ENCODE results near the gene TSBP1. TPM values are rescaled to one million over a fixed set of nuclear protein-coding genes. Genes with fewer than 3 reads are reported as not detected.
"Not testable (repeated sequence)": the region's sequence is repeated elsewhere in the genome, so short reads cannot be mapped to it uniquely, and the experiment has no call there.

Gene TSBP1
- total and polyA plus RNA-seq, 4 experiments from 2014 or later = not detected

DNA sequence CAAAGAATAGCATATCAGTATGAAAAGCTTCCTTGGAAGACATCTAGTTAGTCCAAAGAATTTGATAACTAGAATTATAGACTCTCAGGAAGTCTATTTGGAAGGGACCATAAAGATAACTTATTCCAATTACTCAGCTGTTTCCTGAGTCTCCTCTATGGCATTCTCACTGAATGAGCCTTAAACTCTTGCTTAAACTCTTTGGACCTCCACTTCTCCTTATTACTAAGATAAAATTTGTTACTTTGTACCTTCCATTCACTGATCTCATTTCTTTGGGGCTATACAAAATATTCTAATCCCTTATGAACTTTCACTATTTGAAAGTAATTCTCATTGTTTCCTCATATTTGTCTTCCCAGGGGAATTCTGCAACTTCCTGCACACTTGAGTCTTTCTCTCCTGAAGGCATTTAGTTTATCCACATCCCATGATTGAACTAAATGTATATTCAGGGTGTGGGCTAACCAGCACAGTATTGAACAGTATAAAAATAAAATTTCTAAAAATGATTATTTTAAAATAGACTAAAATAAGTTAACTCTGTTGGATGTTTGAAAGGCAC lies 80.7 kb downstream of the TSBP1 start:
- POLR2A ChIA-PET (ENCODE audit: partially characterized antibody) = no interaction called here
- Mint-ChIP-seq H3K4me1 (no peaks in the 10 kb centered on the region), H3K4me3 (no peak overlapping the region), H3K36me3 (no peaks in the 10 kb centered on the region), H3K27me3 (peaks cover 28 to 33% of the 10 kb centered on the region in 2 donors), H3K9me3 (no peaks in the 10 kb centered on the region), H3K27ac (no peak overlapping the region)
- no peaks in the 10 kb centered on the region for H3K36me3 ChIP-seq (ENCODE audit: insufficient read depth, low read length)
- intact Hi-C loops (cut with micrococcal nuclease) = no loop called here
- H3K27ac ChIP-seq (ENCODE audit: low read depth, low read length) = no peak overlapping the region
- H3K27me3 ChIP-seq (ENCODE audit: insufficient read depth, low read length) = no peaks in the 10 kb centered on the region
- no peaks in the 10 kb centered on the region for H3K9me3 ChIP-seq (ENCODE audit: control insufficient read depth in 1 of 2, low read length in 2 of 2)
- H3K4me3 ChIP-seq (ENCODE audit: low read length in 2 of 2) = no peak overlapping the region
- CTCF ChIA-PET (ENCODE audit: partially characterized antibody) = no interaction called here
- H3K4me1 ChIP-seq (ENCODE audit: insufficient read depth, low read length) = no peaks in the 10 kb centered on the region
- no peak for DNase-seq

DNA sequence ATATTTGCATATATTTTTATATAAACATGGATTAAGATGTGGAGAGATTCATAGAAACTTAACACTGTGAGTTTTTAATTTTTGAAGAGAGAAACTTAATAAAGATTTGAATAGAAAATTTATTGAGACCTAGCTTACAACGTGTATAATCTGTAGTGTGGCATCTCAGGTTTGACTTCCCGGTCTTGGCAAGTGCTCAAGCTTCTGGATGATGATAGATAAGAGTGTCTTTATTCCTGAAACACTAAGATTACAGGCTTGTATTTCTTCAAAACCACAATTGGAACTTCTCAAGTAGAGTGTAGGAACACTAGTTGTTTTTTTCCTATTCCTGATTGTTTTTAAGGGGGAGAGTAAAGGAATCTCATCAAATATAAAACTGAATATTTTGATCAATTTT lies 83.3 kb downstream of the TSBP1 start:
- H3K4me3 ChIP-seq (ENCODE audit: low read length in 2 of 2) = no peak overlapping the region
- H3K27me3 Mint-ChIP-seq = peaks cover 21 to 27% of the 10 kb centered on the region in 2 donors
- no peaks in the 10 kb centered on the region for H3K4me1 ChIP-seq (ENCODE audit: insufficient read depth, low read length)
- intact Hi-C loops (cut with micrococcal nuclease) = no loop called here
- no peaks in the 10 kb centered on the region for H3K36me3 Mint-ChIP-seq
- POLR2A ChIA-PET (ENCODE audit: partially characterized antibody) = no interaction called here
- no peak overlapping the region for H3K27ac Mint-ChIP-seq
- H3K36me3 ChIP-seq (ENCODE audit: insufficient read depth, low read length) = no peaks in the 10 kb centered on the region
- peaks cover 0 to 1% (median 0%) of the 10 kb centered on the region in 4 donors for H3K4me1 Mint-ChIP-seq
- H3K27me3 ChIP-seq (ENCODE audit: insufficient read depth, low read length) = no peaks in the 10 kb centered on the region
- no peaks in the 10 kb centered on the region for H3K9me3 Mint-ChIP-seq
- no peak overlapping the region for H3K27ac ChIP-seq (ENCODE audit: low read depth, low read length)
- H3K9me3 ChIP-seq (ENCODE audit: control insufficient read depth in 1 of 2, low read length in 2 of 2) = no peaks in the 10 kb centered on the region
- no peak overlapping the region for H3K4me3 Mint-ChIP-seq
- CTCF ChIA-PET (ENCODE audit: partially characterized antibody) = no interaction called here
- DNase-seq = no peak

DNA sequence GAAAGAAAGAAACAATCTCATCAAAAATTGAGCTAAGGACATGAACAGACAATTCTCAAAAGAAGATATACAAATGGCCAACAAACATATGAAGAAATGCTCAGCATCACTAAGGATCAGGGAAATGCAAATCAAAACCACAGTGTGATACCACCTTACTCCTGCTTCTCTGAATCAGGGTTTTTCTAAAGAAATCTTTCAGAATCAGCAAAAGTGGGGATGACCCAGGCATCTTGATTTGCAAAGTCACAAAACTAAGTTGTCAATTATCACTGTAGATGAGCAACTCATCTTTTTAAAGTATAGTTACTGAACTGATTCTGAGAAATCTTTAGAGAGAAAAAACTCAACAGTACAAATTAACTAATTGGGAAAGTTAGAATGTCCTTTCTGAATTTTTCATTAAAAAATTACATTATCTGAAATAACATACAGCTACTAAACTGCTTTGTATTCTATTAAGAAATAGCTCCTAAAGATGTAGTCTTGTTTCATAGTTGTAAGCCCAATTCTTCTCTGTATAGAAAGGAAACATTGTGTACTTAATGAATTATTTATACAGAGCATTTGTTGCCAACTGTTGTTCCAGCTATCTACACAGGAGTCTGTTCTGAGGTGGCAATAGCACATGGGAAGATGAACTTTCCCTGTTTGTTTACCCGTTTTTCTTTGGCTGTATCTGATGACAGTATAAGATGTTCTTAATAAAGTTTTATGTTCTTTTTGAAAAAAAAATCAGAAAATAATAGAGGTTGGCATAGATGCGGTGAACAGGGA lies 97.7 kb downstream of the TSBP1 start:
- Mint-ChIP-seq H3K27me3 (peaks cover 14 to 22% of the 10 kb centered on the region in 2 donors), H3K4me1 (peaks cover 9 to 14% (median 12%) of the 10 kb centered on the region in 4 donors)
- H3K4me3 ChIP-seq (ENCODE audit: low read length in 2 of 2); DNase-seq; H3K36me3 ChIP-seq (ENCODE audit: insufficient read depth, low read length); H3K36me3 Mint-ChIP-seq; CTCF ChIA-PET (ENCODE audit: partially characterized antibody); H3K27ac ChIP-seq (ENCODE audit: low read depth, low read length); H3K9me3 Mint-ChIP-seq; H3K4me3 Mint-ChIP-seq; H3K27me3 ChIP-seq (ENCODE audit: insufficient read depth, low read length); H3K9me3 ChIP-seq (ENCODE audit: control insufficient read depth in 1 of 2, low read length in 2 of 2); H3K27ac Mint-ChIP-seq; POLR2A ChIA-PET (ENCODE audit: partially characterized antibody); intact Hi-C loops (cut with micrococcal nuclease): not testable (repeated sequence)
- H3K4me1 ChIP-seq (ENCODE audit: insufficient read depth, low read length) = peaks cover 13% of the 10 kb centered on the region

DNA sequence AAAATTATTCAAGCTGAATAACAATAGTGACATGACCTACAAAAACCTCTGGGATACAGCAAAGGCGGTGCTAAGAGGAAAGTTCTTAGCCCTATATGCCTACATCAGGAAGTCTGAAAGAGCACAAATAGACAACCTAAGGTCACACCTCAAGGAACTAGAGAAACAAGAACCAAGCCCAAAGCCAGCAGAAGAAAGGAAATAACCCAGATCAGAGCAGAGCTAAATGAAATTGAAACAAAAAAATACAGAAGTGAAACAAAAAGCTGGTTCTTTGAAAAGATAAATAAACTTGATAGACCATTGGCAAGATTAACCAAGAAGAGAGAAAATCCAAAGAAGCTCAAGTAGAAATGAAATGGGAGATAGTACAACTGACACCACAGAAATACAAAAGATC lies 100.3 kb downstream of the TSBP1 start:
- H3K9me3 ChIP-seq (ENCODE audit: control insufficient read depth in 1 of 2, low read length in 2 of 2) = no peaks in the 10 kb centered on the region
- peaks cover 11 to 14% of the 10 kb centered on the region in 2 donors for H3K27me3 Mint-ChIP-seq
- ChIA-PET CTCF (ENCODE audit: partially characterized antibody) (interaction anchor here (0.7 to 1.4 kb wide), 2 partner anchors 16 to 26 kb away, joined by 3 to 6 read pairs; no protein-coding TSS in a partner anchor), POLR2A (ENCODE audit: partially characterized antibody) (no interaction called here)
- H3K4me1 Mint-ChIP-seq = peaks cover 9 to 14% (median 12%) of the 10 kb centered on the region in 4 donors
- H3K36me3 ChIP-seq (ENCODE audit: insufficient read depth, low read length) = no peaks in the 10 kb centered on the region
- H3K4me3 ChIP-seq (ENCODE audit: low read length in 2 of 2) = no peak overlapping the region
- H3K27ac ChIP-seq (ENCODE audit: low read depth, low read length) = no peak overlapping the region
- peaks cover 0 to 4% (median 0%) of the 10 kb centered on the region in 8 donors for H3K9me3 Mint-ChIP-seq
- peak overlapping the region in 7 of 8 donors; percentile 4 to 56 (median 12) for H3K4me3 Mint-ChIP-seq
- H3K4me1 ChIP-seq (ENCODE audit: insufficient read depth, low read length) = peaks cover 13% of the 10 kb centered on the region
- DNase-seq = peak in 2 of 5 donors; percentile 15 to 37
- no peaks in the 10 kb centered on the region for H3K36me3 Mint-ChIP-seq
- H3K27ac Mint-ChIP-seq = peak overlapping the region in 5 of 7 donors; percentile 6 to 68 (median 13)
- no peaks in the 10 kb centered on the region for H3K27me3 ChIP-seq (ENCODE audit: insufficient read depth, low read length)
- intact Hi-C loops (cut with micrococcal nuclease) = no loop called here

DNA sequence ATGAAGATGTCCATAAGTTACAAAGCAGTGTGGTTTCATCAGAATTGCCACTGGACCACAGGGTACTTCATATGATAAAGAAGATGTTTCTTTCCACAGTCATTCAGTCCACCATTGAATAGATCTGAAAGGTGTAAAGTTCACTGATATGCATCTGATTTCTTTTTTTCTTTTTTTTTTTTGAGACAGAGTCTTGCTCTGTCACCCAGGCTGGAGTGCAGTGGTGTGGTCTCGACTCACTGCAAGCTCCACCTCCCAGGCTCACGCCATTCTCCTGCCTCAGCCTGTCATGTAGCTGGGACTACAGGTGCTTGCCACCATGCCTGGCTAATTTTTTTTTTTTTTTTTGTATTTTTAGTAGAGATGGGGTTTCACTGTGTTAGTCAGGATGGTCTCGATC lies 103.2 kb downstream of the TSBP1 start:
- H3K27ac Mint-ChIP-seq; H3K4me3 ChIP-seq (ENCODE audit: low read length in 2 of 2); H3K4me3 Mint-ChIP-seq; H3K9me3 ChIP-seq (ENCODE audit: control insufficient read depth in 1 of 2, low read length in 2 of 2); H3K36me3 Mint-ChIP-seq; DNase-seq; H3K27ac ChIP-seq (ENCODE audit: low read depth, low read length); H3K9me3 Mint-ChIP-seq; POLR2A ChIA-PET (ENCODE audit: partially characterized antibody); intact Hi-C loops (cut with micrococcal nuclease); CTCF ChIA-PET (ENCODE audit: partially characterized antibody); H3K27me3 ChIP-seq (ENCODE audit: insufficient read depth, low read length); H3K36me3 ChIP-seq (ENCODE audit: insufficient read depth, low read length): not testable (repeated sequence)
- peaks cover 11 to 15% of the 10 kb centered on the region in 2 donors for H3K27me3 Mint-ChIP-seq
- H3K4me1 Mint-ChIP-seq = peaks cover 9 to 14% (median 12%) of the 10 kb centered on the region in 4 donors
- peaks cover 13% of the 10 kb centered on the region for H3K4me1 ChIP-seq (ENCODE audit: insufficient read depth, low read length)

DNA sequence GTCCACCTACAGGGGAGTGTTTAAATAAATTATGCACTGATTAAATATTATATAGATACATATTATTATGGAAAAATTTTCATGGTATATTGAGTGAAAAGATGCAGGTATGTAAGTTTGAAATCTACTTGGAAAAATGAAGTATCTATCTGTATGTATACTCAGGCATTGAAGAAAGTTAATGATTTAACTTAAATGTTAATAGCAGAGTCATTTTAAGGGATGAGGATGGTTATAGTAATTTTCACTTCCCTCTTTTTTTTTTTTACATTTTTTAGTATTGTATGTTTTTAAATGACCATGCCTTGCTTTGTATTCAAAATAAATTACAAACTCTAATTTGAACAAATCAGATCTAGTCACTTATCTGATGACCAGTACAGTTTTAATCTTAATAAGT lies 104.7 kb downstream of the TSBP1 start:
- Histone ChIP-seq H3K27ac (ENCODE audit: low read depth, low read length) (no peak overlapping the region), H3K4me3 (ENCODE audit: low read length in 2 of 2) (no peak overlapping the region), H3K36me3 (ENCODE audit: insufficient read depth, low read length) (no peaks in the 10 kb centered on the region), H3K27me3 (ENCODE audit: insufficient read depth, low read length) (no peaks in the 10 kb centered on the region), H3K9me3 (ENCODE audit: control insufficient read depth in 1 of 2, low read length in 2 of 2) (no peaks in the 10 kb centered on the region), H3K4me1 (ENCODE audit: insufficient read depth, low read length) (peaks cover 13% of the 10 kb centered on the region)
- intact Hi-C loops (cut with micrococcal nuclease) = no loop called here
- peaks cover 0 to 3% (median 0%) of the 10 kb centered on the region in 8 donors for H3K9me3 Mint-ChIP-seq
- H3K27me3 Mint-ChIP-seq = peaks cover 9 to 11% of the 10 kb centered on the region in 2 donors
- POLR2A ChIA-PET (ENCODE audit: partially characterized antibody) = no interaction called here
- no peak overlapping the region for H3K27ac Mint-ChIP-seq
- no peak for DNase-seq
- no peaks in the 10 kb centered on the region for H3K36me3 Mint-ChIP-seq
- no peak overlapping the region for H3K4me3 Mint-ChIP-seq
- peaks cover 9 to 13% (median 12%) of the 10 kb centered on the region in 4 donors for H3K4me1 Mint-ChIP-seq
- CTCF ChIA-PET (ENCODE audit: partially characterized antibody) = no interaction called here

DNA sequence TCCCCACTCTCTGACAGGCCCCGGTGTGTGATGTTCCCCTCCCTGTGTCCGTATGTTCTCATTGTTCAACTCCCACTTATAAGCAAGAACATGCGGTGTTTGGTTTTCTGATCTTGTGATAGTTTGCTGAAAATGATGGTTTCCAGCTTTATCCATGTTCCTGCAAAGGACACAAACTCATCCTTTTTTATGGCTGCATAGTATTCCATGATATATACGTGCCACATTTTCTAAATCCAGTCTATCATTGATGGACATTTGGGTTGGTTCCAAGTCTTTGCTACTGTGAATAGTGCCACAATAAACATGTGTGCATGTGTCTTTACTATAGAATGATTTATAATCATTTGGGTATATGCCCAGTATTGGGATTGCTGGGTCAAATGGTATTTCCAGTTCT lies 114.4 kb downstream of the TSBP1 start:
- H3K9me3 ChIP-seq (ENCODE audit: control insufficient read depth in 1 of 2, low read length in 2 of 2); H3K27me3 Mint-ChIP-seq; H3K27ac Mint-ChIP-seq; DNase-seq; H3K27me3 ChIP-seq (ENCODE audit: insufficient read depth, low read length); H3K36me3 ChIP-seq (ENCODE audit: insufficient read depth, low read length); POLR2A ChIA-PET (ENCODE audit: partially characterized antibody); H3K4me3 Mint-ChIP-seq; H3K4me3 ChIP-seq (ENCODE audit: low read length in 2 of 2); H3K27ac ChIP-seq (ENCODE audit: low read depth, low read length); H3K9me3 Mint-ChIP-seq; H3K36me3 Mint-ChIP-seq; intact Hi-C loops (cut with micrococcal nuclease): not testable (repeated sequence)
- peaks cover 15% of the 10 kb centered on the region for H3K4me1 ChIP-seq (ENCODE audit: insufficient read depth, low read length)
- H3K4me1 Mint-ChIP-seq = peaks cover 12 to 19% (median 16%) of the 10 kb centered on the region in 4 donors
- CTCF ChIA-PET (ENCODE audit: partially characterized antibody) = interaction anchor here (1.1 kb wide), 1 partner anchor 138 kb away, joined by 3 read pairs; no protein-coding TSS in a partner anchor

Data from CD4-positive, alpha-beta memory T cell (primary cell).